ENCODE results near the gene NHLRC4. TPM values are rescaled to one million over a fixed set of nuclear protein-coding genes. Genes with fewer than 3 reads are reported as not detected.

The NHLRC4 gene
- total and polyA plus RNA-seq, 9 of the 15 experiments (the other 6 are each of a cell fraction or from before 2014, with no cell fraction given): 0.24 to 3.7 (median 1.3) TPM; not detected in 2

GRCh38 chr16:568401-569258 is 1.8 kb downstream of the NHLRC4 start (continued):
- TF ChIP-seq, protein P1, sequence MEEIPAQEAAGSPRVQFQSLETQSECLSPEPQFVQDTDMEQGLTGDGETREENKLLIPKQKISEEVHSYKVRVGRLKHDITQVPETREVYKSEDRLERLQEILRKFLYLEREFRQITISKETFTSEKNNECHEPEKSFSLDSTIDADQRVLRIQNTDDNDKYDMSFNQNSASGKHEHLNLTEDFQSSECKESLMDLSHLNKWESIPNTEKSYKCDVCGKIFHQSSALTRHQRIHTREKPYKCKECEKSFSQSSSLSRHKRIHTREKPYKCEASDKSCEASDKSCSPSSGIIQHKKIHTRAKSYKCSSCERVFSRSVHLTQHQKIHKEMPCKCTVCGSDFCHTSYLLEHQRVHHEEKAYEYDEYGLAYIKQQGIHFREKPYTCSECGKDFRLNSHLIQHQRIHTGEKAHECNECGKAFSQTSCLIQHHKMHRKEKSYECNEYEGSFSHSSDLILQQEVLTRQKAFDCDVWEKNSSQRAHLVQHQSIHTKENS (CRISPR knock-in tag; IDR thresholded peaks at IDR 0.05): no peak
- no peak for TF ChIP-seq MEF2D (tag; conservative IDR thresholded peaks at IDR 0.05; ENCODE audit: low read depth)
- TF ChIP-seq KLF6 (CRISPR knock-in tag; IDR thresholded peaks at IDR 0.05; ENCODE audit: borderline replicate concordance): no peak
- TF ChIP-seq TGIF2 (CRISPR knock-in tag; IDR thresholded peaks at IDR 0.05): no peak
- 0 out of 2 replicates have a peak, but pooled peaks have one; percentile 7 for TF ChIP-seq ZBTB7A (IDR thresholded peaks at IDR 0.05; ENCODE audit: borderline replicate concordance, control insufficient read depth, low read depth, low read length)
- no peak for TF ChIP-seq CBFB (CRISPR knock-in tag; IDR thresholded peaks at IDR 0.05)
- TF ChIP-seq MCM5 (IDR thresholded peaks at IDR 0.05; ENCODE audit: low read depth): no peak
- TF ChIP-seq ZNF431 (CRISPR knock-in tag; IDR thresholded peaks at IDR 0.05): no peak
- no peak for TF ChIP-seq ZBTB43 (CRISPR knock-in tag; IDR thresholded peaks at IDR 0.05)
- TF ChIP-seq RERE (CRISPR knock-in tag; IDR thresholded peaks at IDR 0.05; ENCODE audit: borderline replicate concordance): no peak
